MM.1S (cell line): ENCODE results near the gene MMP10.
"Not testable (repeated sequence)": the region's sequence is repeated elsewhere in the genome, so short reads cannot be mapped to it uniquely, and the experiment has no call there.

Source experiments
- DNase-seq: peaks from one replicate; pipeline ENCODE4 v3.0.0-alpha.2; 2015
- H2AFZ ChIP-seq: fragments of 300-600 bp; sonication (generic); 2 replicates; pipeline ENCODE4 v1.6.0; 2016; ENCODE audit warnings: antibody characterized with exemption, low read length
- H3F3A ChIP-seq: fragments of 300-600 bp; sonication (generic); 2 replicates; pipeline ENCODE4 v1.6.1; 2016; ENCODE audit warnings: mild to moderate bottlenecking, antibody characterized with exemption, low read length, moderate library complexity, mixed read lengths; ENCODE audit not compliant: insufficient read depth
- H3K27ac ChIP-seq: fragments of 300-600 bp; sonication (generic); 2 replicates; pipeline ENCODE4 v1.5.1; 2016; ENCODE audit warnings: mild to moderate bottlenecking, low read length
- H3K27me3 ChIP-seq: fragments of 300-600 bp; sonication (generic); replicated peaks from 2 replicates; pipeline ENCODE4 v1.6.0; 2016; ENCODE audit warnings: low read length; ENCODE audit not compliant: insufficient read depth
- H3K36me3 ChIP-seq: fragments of 300-600 bp; sonication (generic); replicated peaks from 2 replicates; pipeline ENCODE4 v1.6.1; 2016; ENCODE audit warnings: mild to moderate bottlenecking, low read length, mixed read lengths; ENCODE audit not compliant: insufficient read depth
- H3K4me1 ChIP-seq: fragments of 300-600 bp; sonication (generic); 2 replicates; pipeline ENCODE4 v1.6.1; 2016; ENCODE audit warnings: low read length, mixed read lengths
- H3K4me2 ChIP-seq: fragments of 300-600 bp; sonication (generic); 2 replicates; pipeline ENCODE4 v1.6.0; 2016; ENCODE audit warnings: low read depth, low read length
- H3K4me3 ChIP-seq: fragments of 300-600 bp; sonication (generic); 2 replicates; pipeline ENCODE4 v1.5.1; 2016; ENCODE audit warnings: low read length, mixed read lengths
- H3K79me2 ChIP-seq: fragments of 300-600 bp; sonication (generic); 2 replicates; pipeline ENCODE4 v1.6.1; 2016; ENCODE audit warnings: mixed run types, low read length, mixed read lengths
- H3K9ac ChIP-seq: fragments of 300-600 bp; sonication (generic); 2 replicates; pipeline ENCODE4 v1.6.1; 2016; ENCODE audit warnings: low read length, mixed read lengths
- H3K9me2 ChIP-seq: fragments of 300-600 bp; sonication (generic); replicated peaks from 2 replicates; pipeline ENCODE4 v1.6.1; 2016; ENCODE audit warnings: mild to moderate bottlenecking, low read length, mixed read lengths; ENCODE audit not compliant: insufficient read depth
- H3K9me3 ChIP-seq: fragments of 300-600 bp; sonication (generic); replicated peaks from 2 replicates; pipeline ENCODE4 v1.6.1; 2016; ENCODE audit warnings: mild to moderate bottlenecking, low read length, mixed read lengths; ENCODE audit not compliant: insufficient read depth
- H4K20me1 ChIP-seq: fragments of 300-600 bp; sonication (generic); 2 replicates; pipeline ENCODE4 v1.6.1; 2016; ENCODE audit warnings: mild to moderate bottlenecking, low read length, moderate library complexity, mixed read lengths; ENCODE audit not compliant: insufficient read depth
- EZH2phosphoT487 ChIP-seq: fragments of 300-600 bp; sonication (generic); IDR thresholded peaks from 2 replicates; pipeline ENCODE4 v1.6.1; 2018; ENCODE audit warnings: antibody characterized with exemption, low read length
- TF ChIP-seq, protein P1 (sequence below): fragments of 300-600 bp; sonication (generic); IDR thresholded peaks from 2 replicates; pipeline ENCODE4 v1.5.1; 2016; ENCODE audit warnings: antibody characterized with exemption, low read length, mixed read lengths

The MMP10 gene

DNA sequence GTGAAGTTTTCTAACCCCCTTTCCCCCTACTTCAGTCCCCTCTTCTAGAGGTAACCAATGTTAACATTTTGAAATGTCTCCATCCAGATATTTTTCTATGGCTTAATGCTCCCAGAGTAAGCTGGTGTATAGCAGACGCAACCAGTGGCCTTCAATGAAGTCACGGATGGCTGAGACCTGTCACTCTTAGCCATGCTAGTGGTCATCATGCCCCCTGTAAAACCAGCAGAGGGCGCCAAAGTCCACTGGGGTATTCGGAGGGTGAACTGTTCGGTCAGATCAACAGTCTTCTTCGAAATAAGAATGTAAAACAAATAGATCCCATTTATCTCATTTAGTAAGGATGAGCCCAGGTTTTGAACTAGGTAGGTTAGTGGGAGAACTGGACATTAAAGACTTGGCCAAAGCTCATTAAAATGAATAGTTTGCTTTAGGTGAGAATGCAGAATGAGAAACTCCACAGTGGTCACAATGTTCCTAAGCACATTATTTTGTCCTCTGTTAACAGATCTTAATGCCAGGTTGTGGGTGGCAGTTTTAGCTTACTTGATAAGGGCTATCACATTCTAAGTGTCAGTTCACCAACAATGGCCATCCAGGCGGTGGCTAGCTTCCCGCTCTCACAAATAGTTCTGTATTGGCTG, 47.1 kb downstream of the MMP10 start:
- TF ChIP-seq, protein P1, sequence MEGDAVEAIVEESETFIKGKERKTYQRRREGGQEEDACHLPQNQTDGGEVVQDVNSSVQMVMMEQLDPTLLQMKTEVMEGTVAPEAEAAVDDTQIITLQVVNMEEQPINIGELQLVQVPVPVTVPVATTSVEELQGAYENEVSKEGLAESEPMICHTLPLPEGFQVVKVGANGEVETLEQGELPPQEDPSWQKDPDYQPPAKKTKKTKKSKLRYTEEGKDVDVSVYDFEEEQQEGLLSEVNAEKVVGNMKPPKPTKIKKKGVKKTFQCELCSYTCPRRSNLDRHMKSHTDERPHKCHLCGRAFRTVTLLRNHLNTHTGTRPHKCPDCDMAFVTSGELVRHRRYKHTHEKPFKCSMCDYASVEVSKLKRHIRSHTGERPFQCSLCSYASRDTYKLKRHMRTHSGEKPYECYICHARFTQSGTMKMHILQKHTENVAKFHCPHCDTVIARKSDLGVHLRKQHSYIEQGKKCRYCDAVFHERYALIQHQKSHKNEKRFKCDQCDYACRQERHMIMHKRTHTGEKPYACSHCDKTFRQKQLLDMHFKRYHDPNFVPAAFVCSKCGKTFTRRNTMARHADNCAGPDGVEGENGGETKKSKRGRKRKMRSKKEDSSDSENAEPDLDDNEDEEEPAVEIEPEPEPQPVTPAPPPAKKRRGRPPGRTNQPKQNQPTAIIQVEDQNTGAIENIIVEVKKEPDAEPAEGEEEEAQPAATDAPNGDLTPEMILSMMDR, result peak; percentile 89
- no peak for TF ChIP-seq EZH2phosphoT487
- H3F3A ChIP-seq, result no peaks in the 10 kb centered on the region
- no peaks in the 10 kb centered on the region for H3K27me3 ChIP-seq
- no peaks in the 10 kb centered on the region for H4K20me1 ChIP-seq
- H3K36me3 ChIP-seq, result no peaks in the 10 kb centered on the region
- DNase-seq, result peak; percentile 61
- H3K4me2 ChIP-seq, result no peak overlapping the region
- H3K9ac ChIP-seq, result no peak overlapping the region
- no peak overlapping the region for H2AFZ ChIP-seq
- no peaks in the 10 kb centered on the region for H3K4me1 ChIP-seq
- H3K9me3 ChIP-seq, result no peaks in the 10 kb centered on the region
- H3K4me3 ChIP-seq, result no peak overlapping the region
- no peaks in the 10 kb centered on the region for H3K9me2 ChIP-seq
- H3K79me2 ChIP-seq, result no peaks in the 10 kb centered on the region
- H3K27ac ChIP-seq, result no peak overlapping the region

DNA sequence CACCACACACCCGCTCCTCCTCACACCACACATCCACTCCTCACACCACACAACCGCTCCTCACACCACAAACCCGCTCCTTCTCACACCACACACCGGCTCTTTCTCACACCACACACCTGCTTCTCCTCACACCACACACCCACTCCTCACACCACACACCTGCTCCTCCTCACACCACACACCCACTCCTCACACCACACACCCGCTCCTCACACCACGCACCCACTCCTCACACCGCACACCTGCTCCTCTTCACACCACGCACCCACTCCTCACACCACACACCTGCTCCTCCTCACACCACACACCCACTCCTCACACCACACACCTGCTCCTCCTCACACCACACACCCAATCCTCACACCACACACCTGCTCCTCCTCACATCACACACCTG, 49.5 kb downstream of the MMP10 start:
- H4K20me1 ChIP-seq, H3K79me2 ChIP-seq, H3K27me3 ChIP-seq, H3K4me3 ChIP-seq, H3K9ac ChIP-seq, H3K4me2 ChIP-seq, H3K36me3 ChIP-seq, H3F3A ChIP-seq, H3K27ac ChIP-seq, H3K4me1 ChIP-seq, H3K9me2 ChIP-seq, H3K9me3 ChIP-seq, DNase-seq, H2AFZ ChIP-seq: not testable (repeated sequence)

DNA sequence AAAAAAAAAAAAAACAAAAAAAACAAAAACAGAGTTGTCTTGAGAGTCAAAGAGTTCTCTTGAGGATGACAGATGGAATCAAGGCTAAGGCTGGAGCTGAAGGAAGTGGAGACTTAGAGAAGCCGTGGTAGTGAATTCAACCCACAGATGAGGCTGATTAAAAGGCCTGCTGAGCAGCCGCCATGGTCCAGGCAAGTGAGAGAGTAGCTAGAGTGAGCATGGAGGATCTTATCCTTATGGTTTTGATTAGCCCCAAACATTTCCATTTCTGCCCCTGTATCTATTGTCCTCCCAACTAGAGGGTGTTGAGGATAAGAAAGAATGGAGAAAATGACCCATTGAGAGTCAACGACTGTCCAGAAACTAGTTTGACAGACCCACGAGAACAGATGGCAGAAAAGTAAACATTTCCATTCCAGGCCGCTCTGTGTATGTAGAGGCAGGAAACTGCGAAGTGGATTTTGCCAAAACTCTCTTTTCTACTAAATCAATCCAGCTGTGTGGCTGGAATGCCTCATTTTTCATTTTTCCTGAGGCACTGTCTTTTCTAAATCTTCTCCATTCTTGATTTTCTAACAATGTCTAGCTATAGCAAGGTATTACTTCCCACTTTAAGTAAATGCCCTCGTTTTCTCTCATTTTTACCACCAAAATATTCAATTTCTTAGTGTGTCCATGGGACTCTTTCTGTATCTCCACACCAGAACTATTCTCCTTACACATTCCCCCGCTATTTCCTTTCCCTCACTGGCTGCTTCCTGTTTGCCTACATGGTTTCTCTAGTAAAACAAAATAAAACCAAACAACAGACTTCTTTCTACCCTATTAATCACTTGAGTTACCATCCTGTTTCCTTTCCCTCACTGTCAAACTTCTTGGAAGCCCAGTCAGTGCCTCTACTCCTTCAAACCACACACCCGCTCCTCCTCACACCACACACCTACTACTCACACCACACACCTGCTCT, 50.3 kb downstream of the MMP10 start:
- DNase-seq, result no peak
- Histone ChIP-seq H4K20me1 (no peaks in the 10 kb centered on the region), H3K27ac (no peak overlapping the region)

More for the DNA sequence above, 50.3 kb downstream of the MMP10 start:
- Histone ChIP-seq H3K4me2 (no peak overlapping the region), H3K9me2 (no peaks in the 10 kb centered on the region), H3K79me2 (no peaks in the 10 kb centered on the region), H3K9me3 (no peaks in the 10 kb centered on the region), H3K27me3 (no peaks in the 10 kb centered on the region), H3F3A (no peaks in the 10 kb centered on the region), H3K4me3 (no peak overlapping the region), H3K4me1 (no peaks in the 10 kb centered on the region), H3K36me3 (no peaks in the 10 kb centered on the region), H3K9ac (no peak overlapping the region), H2AFZ (no peak overlapping the region)
- TF ChIP-seq, protein P1, result no peak
- no peak for TF ChIP-seq EZH2phosphoT487
